Mucosa of descending colon (tissue), 3 donors: Measurements from ENCODE around the gene APOA1. TPM values are rescaled to one million over a fixed set of nuclear protein-coding genes. Genes with fewer than 3 reads are reported as not detected.

Source experiments
- ATAC-seq: fragments of 200-7000 bp; cut with Tn5 transposase; one replicate; pipeline ENCODE4 v1.9.1; 2020; ENCODE audit warnings: mild to moderate bottlenecking, moderate library complexity
- DNase-seq, 3 donors: peaks; one replicate each; pipeline ENCODE4 v3.0.0-alpha.2; 2020
- H3K36me3 ChIP-seq: fragments of 200-600 bp; one replicate; pipeline ENCODE4 v1.8.0; 2021; ENCODE audit warnings: low read depth, mild to moderate bottlenecking
- H3K4me1 ChIP-seq: fragments of 200-600 bp; one replicate; pipeline ENCODE4 v1.8.0; 2021; ENCODE audit warnings: low read depth, mild to moderate bottlenecking
- H3K4me3 ChIP-seq: fragments of 200-600 bp; one replicate; pipeline ENCODE4 v1.8.0; 2021; ENCODE audit warnings: mild to moderate bottlenecking
- H3K9me3 ChIP-seq: fragments of 200-600 bp; one replicate; pipeline ENCODE4 v1.8.0; 2021; ENCODE audit warnings: mild to moderate bottlenecking
- CTCF ChIP-seq: fragments of 200-600 bp; IDR thresholded peaks from one replicate; pipeline ENCODE4 v1.8.0; 2022; ENCODE audit warnings: antibody characterized with exemption, mild to moderate bottlenecking
- intact Hi-C, 2 donors: fragments of 100-400 bp; cut with DNase I in 1 of 2; cut with micrococcal nuclease in 1 of 2; formaldehyde crosslinking; loops; one replicate each; pipeline versions ENCODE4 v1.11.0 to v1.11.1; 2022; cut with DNase I, micrococcal nuclease
- total RNA-seq, 3 donors: library from RNA; stranded (reverse); fragmentation: NEBNext Ultra II Directional in 2 of 3; extraction: Animal tissue kit (Norgen Biotek cat#: 25700) in 2 of 3; gene quantifications; one replicate each; pipeline versions ENCODE4 v1.2.1 to v1.2.4, GENCODE V29; 2021 to 2023
- donor health status: DM: no; HTN: no; CAD: no; lungs with moderate emphysema.
- donor health status: DM: no; HTN: no; CAD: no.
- donor health status: DM: no; HTN: yes; CAD: no.

The APOA1 gene
- total RNA-seq, 3 donors from 2014 or later: 0.31 to 0.46 TPM; not detected in 1

DNA sequence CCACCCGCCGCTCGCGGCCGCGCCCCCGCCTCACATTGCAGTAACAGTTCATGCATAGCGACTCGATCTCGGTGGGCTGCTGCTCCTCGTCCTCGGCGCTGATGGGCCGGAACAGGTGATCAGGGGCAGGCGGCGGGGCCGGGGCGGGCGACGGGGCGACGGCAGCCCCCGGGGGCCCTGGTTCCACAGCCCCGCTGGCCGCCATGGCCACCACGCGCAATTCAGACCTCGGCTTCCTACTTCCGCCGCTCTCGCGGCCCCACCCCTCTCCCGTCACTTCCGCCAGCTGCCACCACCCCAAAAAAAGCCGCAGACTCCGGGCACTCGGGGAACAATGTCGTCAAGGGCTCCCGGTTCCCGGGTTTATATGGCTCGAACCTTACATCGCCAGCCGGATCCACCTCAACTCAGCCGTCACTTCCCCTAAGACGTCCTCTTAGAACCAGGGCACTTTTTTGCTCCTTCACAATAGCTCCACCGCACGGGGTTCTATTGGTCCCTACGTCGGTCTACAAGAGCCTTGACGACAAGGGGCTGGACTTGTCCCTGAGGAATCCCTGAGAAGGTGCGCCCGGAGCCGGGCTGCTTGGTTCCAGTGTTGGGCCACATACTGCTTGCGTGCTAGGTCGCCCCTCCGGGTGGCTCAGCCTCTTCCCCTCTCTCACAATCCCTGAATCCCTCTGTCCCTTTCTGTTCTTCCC, 49.5 kb downstream of the APOA1 start, which contains the start of gene ZPR1:
Gene ZPR1, minus strand, starts transcription at position 238 of the 701 bp plus-strand sequence. Its CDS starts 33 bp downstream, at position 205.
- intact Hi-C loops: no loop called here

DNA sequence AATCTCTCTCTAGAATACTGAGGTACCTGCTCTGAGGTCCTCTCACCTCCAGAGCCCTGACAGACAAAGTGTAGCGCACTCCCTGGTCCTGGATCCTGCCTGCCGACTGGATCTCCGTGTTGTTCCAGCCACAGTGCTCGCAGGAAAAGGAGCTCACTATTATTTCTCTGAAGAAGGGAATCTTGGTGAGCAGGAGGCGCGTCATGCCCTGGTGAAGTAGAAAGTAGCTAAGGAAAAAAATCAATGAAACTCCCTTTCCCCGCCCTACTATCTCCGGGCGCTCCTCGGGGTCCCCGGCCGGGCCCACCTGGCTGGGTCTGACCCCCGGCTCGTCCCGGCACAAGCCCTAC, 50.0 kb downstream of the APOA1 start:
- H3K36me3 ChIP-seq: no peaks in the 10 kb centered on the region
- intact Hi-C loops: no loop called here
- DNase-seq: no peak
- peaks cover 11% of the 10 kb centered on the region for H3K4me1 ChIP-seq
- H3K4me3 ChIP-seq: peak overlapping the region; percentile 94
- no peak for TF ChIP-seq CTCF
- ATAC-seq: peak; percentile 18
- no peaks in the 10 kb centered on the region for H3K9me3 ChIP-seq

More for the DNA sequence above, 49.5 kb downstream of the APOA1 start, which contains the start of gene ZPR1:
- Histone ChIP-seq H3K9me3 (no peaks in the 10 kb centered on the region), H3K36me3 (no peaks in the 10 kb centered on the region), H3K4me3 (peak within 1 kb of the TSS; percentile 94), H3K4me1 (peaks cover 11% of the 10 kb centered on the region)
- TF ChIP-seq CTCF: no peak
- DNase-seq (peak; percentile 91 to 93 (median 91)), ATAC-seq (peak; percentile 93)

DNA sequence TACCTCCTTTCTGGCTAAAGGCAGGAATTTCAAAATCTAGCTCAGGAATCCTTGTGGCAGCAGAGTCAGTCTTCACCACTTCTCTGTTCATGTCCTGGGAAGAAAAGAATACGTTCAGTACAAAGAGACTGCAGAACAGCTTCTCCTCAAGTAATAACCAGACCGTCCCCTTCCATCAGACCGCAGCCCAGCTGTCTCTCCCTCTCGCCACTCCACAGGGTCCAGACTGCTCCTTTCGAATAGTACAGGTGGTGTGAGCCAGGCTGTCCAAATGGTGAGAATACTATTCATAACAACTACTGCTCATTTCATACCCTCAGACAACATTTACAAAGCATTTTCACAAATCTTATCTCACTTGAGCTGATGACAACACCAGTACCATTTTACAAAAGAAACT, 50.5 kb downstream of the APOA1 start:
- TF ChIP-seq CTCF: no peak
- Histone ChIP-seq H3K36me3 (no peaks in the 10 kb centered on the region), H3K4me1 (peaks cover 11% of the 10 kb centered on the region), H3K4me3 (no peak overlapping the region), H3K9me3 (no peaks in the 10 kb centered on the region)
- ATAC-seq: no peak
- no peak for DNase-seq
- intact Hi-C loops: no loop called here

GRCh38 chr11:116786326-116786725, 51.1 kb downstream of the APOA1 start:
- Histone ChIP-seq H3K4me1 (peaks cover 9% of the 10 kb centered on the region), H3K36me3 (no peaks in the 10 kb centered on the region), H3K9me3 (no peaks in the 10 kb centered on the region), H3K4me3 (no peak overlapping the region)
- intact Hi-C loops: no loop called here
- TF ChIP-seq CTCF: no peak
- ATAC-seq (no peak), DNase-seq (no peak)

Other genes with a start within 250 kb of the APOA1 start
- 10 to 100 TPM; 15.6 to 18.9 (median 15.6) TPM for gene BUD13, start 64.6 kb downstream of the APOA1 start, total RNA-seq
- gene ZPR1, start 49.6 kb downstream of the APOA1 start, total RNA-seq: 10 to 100 TPM; 28.5 to 34.6 (median 33.4) TPM
- not detected for gene APOA5, start 45.7 kb downstream of the APOA1 start, total RNA-seq
- gene APOA4, start 14.3 kb downstream of the APOA1 start, total RNA-seq: not detected
- under 1 TPM in 1 of 3 donors, not detected in 2; 0.60 TPM for gene APOC3, start 7.7 kb downstream of the APOA1 start, total RNA-seq